ENCODE measurements around the gene TALDO1. TPM values are rescaled to one million over a fixed set of nuclear protein-coding genes. Genes with fewer than 3 reads are reported as not detected.

The TALDO1 gene
- total and polyA plus RNA-seq, 2 of the 8 experiments (the other 6 are each of a cell fraction or from before 2014, with no cell fraction given), result 265 to 308 TPM

GRCh38 chr11:792873-793272, 45.6 kb downstream of the TALDO1 start:
- Histone ChIP-seq H3K4me2 (ENCODE audit: insufficient read depth in 1 of 2, low read depth in 2 of 2, low read length in 2 of 2) (no peak overlapping the region), H3K36me3 (ENCODE audit: control insufficient read depth in 2 of 4, insufficient read depth in 4 of 4, low read length in 3 of 4) (peaks cover 0 to 12% (median 0%) of the 10 kb centered on the region in 4 experiments; a peak in 3 of 8 replicates), H2BK5ac (ENCODE audit: low read depth, low read length) (no peak overlapping the region), H3K18ac (ENCODE audit: extremely low read depth, low read length) (no peak overlapping the region), H3K4me1 (replicated peaks in 1 of 4; ENCODE audit: control insufficient read depth in 3 of 4, insufficient read depth in 4 of 4, low read length in 3 of 4) (peaks cover 4 to 36% (median 25%) of the 10 kb centered on the region in 4 experiments), H3K79me2 (ENCODE audit: control insufficient read depth in 1 of 2, insufficient read depth in 2 of 2, low read length in 2 of 2) (peaks cover 0 to 5% of the 10 kb centered on the region in 2 experiments; a peak in 1 of 4 replicates), H3K27me3 (replicated peaks in 1 of 4; ENCODE audit: control insufficient read depth in 3 of 4, extremely low read depth in 1 of 4, insufficient read depth in 3 of 4, low read length in 3 of 4) (no peaks in the 10 kb centered on the region), H3K4me3 (ENCODE audit: extremely low read depth in 1 of 4, insufficient read depth in 2 of 4, low read depth in 3 of 4, low read length in 4 of 4) (no peak overlapping the region), H2AK5ac (ENCODE audit: low read depth, low read length) (no peak overlapping the region), H3K4ac (replicated peaks; ENCODE audit: insufficient read length, low read depth, low read length) (no peak overlapping the region), H3K23me2 (ENCODE audit: low read depth, low read length) (peaks cover 7% of the 10 kb centered on the region), H3K27ac (ENCODE audit: low read depth, low read length) (no peak overlapping the region), H2AFZ (ENCODE audit: low read length) (no peak overlapping the region), H4K8ac (ENCODE audit: extremely low read depth, insufficient read depth, low read length) (no peak overlapping the region), H4K20me1 (replicated peaks in 1 of 2; ENCODE audit: control insufficient read depth in 1 of 2, insufficient read depth in 2 of 2, low read length in 2 of 2) (peaks cover 2 to 13% of the 10 kb centered on the region in 2 experiments), H3K14ac (ENCODE audit: insufficient read length) (no peak overlapping the region), H2BK20ac (ENCODE audit: low read length) (no peak overlapping the region), H2BK15ac (ENCODE audit: low read length) (no peak overlapping the region), H4K5ac (ENCODE audit: insufficient read length, low read depth, low read length) (no peak overlapping the region), H3K56ac (replicated peaks; ENCODE audit: insufficient read length, low read depth, low read length) (no peak overlapping the region), H3K9ac (replicated peaks in 1 of 4; ENCODE audit: extremely low read depth in 1 of 4, low read depth in 3 of 4, low read length in 3 of 4) (no peak overlapping the region), H4K91ac (replicated peaks; ENCODE audit: insufficient read length, low read length) (no peak overlapping the region), H2BK12ac (ENCODE audit: low read depth, low read length) (no peak overlapping the region), H3K79me1 (ENCODE audit: low read depth, low read length) (peaks cover 7% of the 10 kb centered on the region; the same call in 1 of the 2 replicates), H3K23ac (ENCODE audit: insufficient read length) (no peak overlapping the region), H3K9me3 (ENCODE audit: insufficient read depth in 2 of 2, low read depth in 1 of 2, low read length in 1 of 2) (no peaks in the 10 kb centered on the region), H2BK120ac (replicated peaks; ENCODE audit: low read depth, low read length) (no peak overlapping the region)
- ChIA-PET POLR2A (ENCODE audit: partially characterized antibody) (interaction anchor here (0.7 to 53.0 kb wide), 3 partner anchors 16 to 44 kb away, joined by 3 to 1917 read pairs (median 43); partner anchors contain the start of genes CD151, CRACR2B, GATD1 and PNPLA2), CTCF (ENCODE audit: partially characterized antibody) (interaction anchor here (0.6 to 2.2 kb wide), 3 partner anchors 10 to 20 kb away, joined by 3 to 10 read pairs (median 3); no protein-coding TSS in a partner anchor)
- no peak for FAIRE-seq
- 91% methylated on average over 9 of the region's 13 CpGs; no CpG with 5 or more reads in 1 of the 2 experiments for WGBS, 2 experiments (ENCODE audit: extremely low coverage in 1 of 2, insufficient coverage in 1 of 2, insufficient read length in 1 of 2, insufficient replicate concordance in 2 of 2, low coverage in 1 of 2, low lambda C conversion rate in 2 of 2, missing lambda C conversion rate in 1 of 2)
- no peak for DNase-seq (ENCODE audit: low read depth in 1 of 2, low spot score in 2 of 2)
- TF ChIP-seq POLR2AphosphoS5 (IDR thresholded peaks at IDR 0.05; ENCODE audit: low read depth, low read length) (no peak), POLR2A (IDR thresholded peaks at IDR 0.05; ENCODE audit: control extremely low read depth in 1 of 2, low read depth in 2 of 2, low read length in 2 of 2) (no peak), HDAC6 (IDR thresholded peaks at IDR 0.05; ENCODE audit: low read depth, low read length) (no peak), TAF7 (optimal IDR thresholded peaks at IDR 0.05; ENCODE audit: borderline replicate concordance, low read depth, low read length) (no peak), RBBP5 (IDR thresholded peaks at IDR 0.05; ENCODE audit: borderline replicate concordance, low read depth, low read length) (no peak), EGR1 (IDR thresholded peaks at IDR 0.05; ENCODE audit: borderline replicate concordance, low read depth, low read length) (no peak), RNF2 (IDR thresholded peaks at IDR 0.05; ENCODE audit: borderline replicate concordance, low read depth, low read length, missing control alignments, poor library complexity, severe bottlenecking) (no peak), SIRT6 (IDR thresholded peaks at IDR 0.05; ENCODE audit: low read length) (no peak), KDM4A (IDR thresholded peaks at IDR 0.05; ENCODE audit: low read depth, low read length, severe bottlenecking) (no peak), KDM1A (IDR thresholded peaks at IDR 0.05; ENCODE audit: borderline replicate concordance, low read length) (no peak), GABPA (IDR thresholded peaks at IDR 0.05; ENCODE audit: borderline replicate concordance, insufficient read depth, low read length) (no peak), ZNF274 (IDR thresholded peaks at IDR 0.05; ENCODE audit: borderline replicate concordance, extremely low read depth, low read length) (no peak), TAF1 (IDR thresholded peaks at IDR 0.05; ENCODE audit: low read depth, low read length) (no peak), RAD21 (IDR thresholded peaks at IDR 0.05 in 1 of 2, conservative IDR thresholded peaks at IDR 0.05 in 1 of 2; ENCODE audit: low read depth in 2 of 2, low read length in 2 of 2) (no peak)

Data from H1 (cell line).